H1 (cell line): ENCODE measurements around the gene FAM111A. TPM values are rescaled to one million over a fixed set of nuclear protein-coding genes. Genes with fewer than 3 reads are reported as not detected.

ENCODE experiments used
- CBX8 ChIP-seq: fragments of 300-800, 300-1000 bp; sonication (generic); IDR thresholded peaks from 2 replicates; pipeline ENCODE4 v1.7.1; 2016; ENCODE audit warnings: low read depth, low read length, borderline replicate concordance
- E2F6 ChIP-seq: IDR thresholded peaks from 2 replicates; pipeline ENCODE4 v1.6.1; 2012; ENCODE audit warnings: inconsistent platforms
- GABPA ChIP-seq: IDR thresholded peaks from 2 replicates; pipeline ENCODE4 v1.6.1; 2011; ENCODE audit warnings: mild to moderate bottlenecking, low read length, moderate library complexity, borderline replicate concordance; ENCODE audit not compliant: insufficient read depth
- TBP ChIP-seq: IDR thresholded peaks from 2 replicates; pipeline ENCODE4 v1.6.1; 2011; ENCODE audit warnings: low read depth, low read length, improper control_type of control experiment
- ZNF274 ChIP-seq: IDR thresholded peaks from 2 replicates; pipeline ENCODE4 v1.7.0; 2012; ENCODE audit warnings: low read length, borderline replicate concordance; ENCODE audit errors: extremely low read depth
- polyA plus RNA-seq, 7 experiments: library from polyadenylated mRNA; depleted of rRNA in 3 of 7; stranded (reverse) in 5 of 7; unstranded in 2 of 7; fragments of >200 nt in 5 of 7; fragments of 200-250 nt in 2 of 7; gene quantifications; 1 replicate in 5 of 7; 2 replicates in 1 of 7; 4 replicates in 1 of 7; pipeline versions ENCODE4 v1.2.1 to v1.2.3, GENCODE V29; 2011 to 2013; ENCODE audit warnings: missing spikeins in 2 of 7, mixed read lengths in 2 of 7
- total RNA-seq: library from RNA; stranded (reverse); fragmentation: NEBNext Ultra II Directional; extraction: Animal tissue kit (Norgen Biotek cat#: 25700); gene quantifications from 2 replicates; pipeline ENCODE4 v1.2.1, GENCODE V29; 2021

FAM111A gene
- total and polyA plus RNA-seq, 2 of the 8 experiments (the other 6 are each of a cell fraction or from before 2014, with no cell fraction given) = 10.2 to 29.9 TPM

- TF ChIP-seq TBP (peak; percentile 29; the same call in 1 of the 2 replicates), E2F6 (no peak), CBX8 (no peak), ZNF274 (no peak), GABPA (no peak)
These were observed 39.9 kb downstream of the FAM111A start (continued) for GRCh38 chr11:59182457-59183151.
